Testis (tissue), 2 donors: ENCODE measurements around the gene ERBB4.

Experiments used
- POLR2A ChIP-seq: fragments of 450-650 bp; IDR thresholded peaks from one replicate; pipeline ENCODE4 v1.6.1; 2017; ENCODE audit warnings: antibody characterized with exemption, mild to moderate bottlenecking, moderate library complexity
- TF ChIP-seq, protein P1 (sequence below), 3 experiments: fragments of 450-650 bp in 2 of 3; fragments of 200-600 bp in 1 of 3; sonication (generic) in 1 of 3; IDR thresholded peaks; one replicate each; pipeline ENCODE4 v1.5.1; 2016 to 2019; ENCODE audit warnings: antibody characterized with exemption in 3 of 3, mild to moderate bottlenecking in 2 of 3, moderate library complexity in 1 of 3

DNA sequence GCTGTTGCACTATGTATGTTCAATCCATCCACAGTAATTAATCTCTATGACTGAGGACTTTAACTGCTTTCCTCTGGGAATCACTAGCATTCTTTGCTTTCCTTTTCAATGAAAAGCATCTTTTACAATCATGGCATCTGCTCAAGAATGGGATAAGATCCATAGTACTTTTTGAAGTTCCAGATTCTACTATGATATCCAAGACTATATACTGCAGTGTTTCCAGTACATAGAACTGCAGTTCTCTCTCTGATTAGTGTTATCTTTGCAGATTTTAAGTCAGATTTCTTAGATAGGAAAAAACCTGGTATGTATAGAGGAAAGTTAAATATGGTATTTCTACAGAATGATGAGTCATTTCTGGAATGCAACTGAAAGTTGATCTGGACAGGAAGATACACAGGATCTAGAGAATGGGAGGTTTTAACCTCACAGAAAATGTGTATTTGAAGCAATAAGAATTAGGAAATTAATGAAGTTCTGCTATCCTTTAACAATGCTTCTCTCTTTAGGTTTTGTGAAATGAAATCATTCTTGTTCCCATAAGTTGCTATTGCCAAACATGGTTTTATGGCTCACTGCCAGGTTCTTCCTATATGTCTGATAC lies 670.7 kb downstream of the ERBB4 start:
- TF ChIP-seq, protein P1, sequence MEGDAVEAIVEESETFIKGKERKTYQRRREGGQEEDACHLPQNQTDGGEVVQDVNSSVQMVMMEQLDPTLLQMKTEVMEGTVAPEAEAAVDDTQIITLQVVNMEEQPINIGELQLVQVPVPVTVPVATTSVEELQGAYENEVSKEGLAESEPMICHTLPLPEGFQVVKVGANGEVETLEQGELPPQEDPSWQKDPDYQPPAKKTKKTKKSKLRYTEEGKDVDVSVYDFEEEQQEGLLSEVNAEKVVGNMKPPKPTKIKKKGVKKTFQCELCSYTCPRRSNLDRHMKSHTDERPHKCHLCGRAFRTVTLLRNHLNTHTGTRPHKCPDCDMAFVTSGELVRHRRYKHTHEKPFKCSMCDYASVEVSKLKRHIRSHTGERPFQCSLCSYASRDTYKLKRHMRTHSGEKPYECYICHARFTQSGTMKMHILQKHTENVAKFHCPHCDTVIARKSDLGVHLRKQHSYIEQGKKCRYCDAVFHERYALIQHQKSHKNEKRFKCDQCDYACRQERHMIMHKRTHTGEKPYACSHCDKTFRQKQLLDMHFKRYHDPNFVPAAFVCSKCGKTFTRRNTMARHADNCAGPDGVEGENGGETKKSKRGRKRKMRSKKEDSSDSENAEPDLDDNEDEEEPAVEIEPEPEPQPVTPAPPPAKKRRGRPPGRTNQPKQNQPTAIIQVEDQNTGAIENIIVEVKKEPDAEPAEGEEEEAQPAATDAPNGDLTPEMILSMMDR (IDR thresholded peaks at IDR 0.05): no peak
- no peak for TF ChIP-seq POLR2A
